Measurements from ENCODE around the gene KCTD5. TPM values are rescaled to one million over a fixed set of nuclear protein-coding genes. Genes with fewer than 3 reads are reported as not detected.

Gene KCTD5, protein sequence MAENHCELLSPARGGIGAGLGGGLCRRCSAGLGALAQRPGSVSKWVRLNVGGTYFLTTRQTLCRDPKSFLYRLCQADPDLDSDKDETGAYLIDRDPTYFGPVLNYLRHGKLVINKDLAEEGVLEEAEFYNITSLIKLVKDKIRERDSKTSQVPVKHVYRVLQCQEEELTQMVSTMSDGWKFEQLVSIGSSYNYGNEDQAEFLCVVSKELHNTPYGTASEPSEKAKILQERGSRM
- total RNA-seq = 86.3 and 87.8 TPM in 2 replicates

DNA sequence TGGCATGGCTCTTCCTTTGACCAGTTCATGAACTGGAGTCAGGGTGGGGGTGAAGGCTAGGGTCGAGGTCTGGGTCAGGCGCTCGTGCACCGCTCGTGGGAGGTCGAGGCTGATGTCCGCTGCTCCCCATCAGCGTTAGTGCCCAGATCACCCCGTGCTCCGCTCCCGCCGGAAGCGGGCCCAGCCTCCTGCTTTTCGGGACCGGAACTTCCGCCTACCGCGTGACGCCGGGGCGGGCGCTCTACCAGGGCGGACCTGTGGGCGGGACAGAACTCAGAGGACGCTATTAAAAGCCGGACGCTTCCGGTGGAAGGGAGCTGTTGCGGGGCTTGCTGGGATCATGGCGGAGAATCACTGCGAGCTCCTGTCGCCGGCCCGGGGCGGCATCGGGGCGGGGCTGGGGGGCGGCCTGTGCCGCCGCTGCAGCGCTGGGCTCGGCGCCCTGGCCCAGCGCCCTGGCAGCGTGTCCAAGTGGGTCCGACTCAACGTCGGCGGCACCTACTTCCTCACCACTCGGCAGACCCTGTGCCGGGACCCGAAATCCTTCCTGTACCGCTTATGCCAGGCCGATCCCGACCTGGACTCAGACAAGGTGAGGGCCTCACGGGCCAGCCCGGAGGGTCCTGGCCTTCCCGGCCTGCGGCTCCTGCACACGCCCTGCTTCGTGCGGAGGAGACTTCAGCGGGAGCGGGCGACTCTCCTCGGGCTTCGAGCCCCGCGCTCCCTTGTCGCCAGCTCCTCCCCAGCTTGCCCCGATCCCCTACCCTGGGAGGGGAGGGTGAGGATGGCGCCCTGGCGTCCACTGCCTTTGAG, at the start of gene KCTD5:
Gene KCTD5, plus strand, starts transcription at position 315 of the 813 bp plus-strand sequence. Its CDS starts 26 bp downstream, at position 341.

DNA sequence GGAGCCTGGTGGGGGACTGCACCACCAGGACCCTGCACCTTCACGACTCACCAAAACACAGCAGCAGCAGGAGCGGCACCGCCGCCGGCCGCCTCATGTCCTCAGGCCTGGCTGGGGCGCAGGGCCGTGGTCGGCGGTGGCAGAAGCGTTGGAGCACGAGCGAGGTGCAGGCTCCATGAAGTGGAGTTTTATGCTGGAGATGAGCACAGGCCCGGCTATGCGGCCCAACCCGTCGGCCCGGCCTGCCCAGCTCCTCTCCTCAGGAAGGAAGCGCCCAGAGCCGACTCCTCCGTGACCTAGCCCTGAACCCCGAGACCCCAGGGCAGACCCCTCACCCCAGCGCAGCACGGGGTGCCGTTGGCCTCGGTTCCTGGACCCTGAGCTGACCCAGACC, 37.7 kb downstream of the KCTD5 start, which contains the start of gene PRSS27:
Gene PRSS27, minus strand, starts transcription at position 161 of the 394 bp plus-strand sequence. Its CDS starts 64 bp downstream, at position 97.

DNA sequence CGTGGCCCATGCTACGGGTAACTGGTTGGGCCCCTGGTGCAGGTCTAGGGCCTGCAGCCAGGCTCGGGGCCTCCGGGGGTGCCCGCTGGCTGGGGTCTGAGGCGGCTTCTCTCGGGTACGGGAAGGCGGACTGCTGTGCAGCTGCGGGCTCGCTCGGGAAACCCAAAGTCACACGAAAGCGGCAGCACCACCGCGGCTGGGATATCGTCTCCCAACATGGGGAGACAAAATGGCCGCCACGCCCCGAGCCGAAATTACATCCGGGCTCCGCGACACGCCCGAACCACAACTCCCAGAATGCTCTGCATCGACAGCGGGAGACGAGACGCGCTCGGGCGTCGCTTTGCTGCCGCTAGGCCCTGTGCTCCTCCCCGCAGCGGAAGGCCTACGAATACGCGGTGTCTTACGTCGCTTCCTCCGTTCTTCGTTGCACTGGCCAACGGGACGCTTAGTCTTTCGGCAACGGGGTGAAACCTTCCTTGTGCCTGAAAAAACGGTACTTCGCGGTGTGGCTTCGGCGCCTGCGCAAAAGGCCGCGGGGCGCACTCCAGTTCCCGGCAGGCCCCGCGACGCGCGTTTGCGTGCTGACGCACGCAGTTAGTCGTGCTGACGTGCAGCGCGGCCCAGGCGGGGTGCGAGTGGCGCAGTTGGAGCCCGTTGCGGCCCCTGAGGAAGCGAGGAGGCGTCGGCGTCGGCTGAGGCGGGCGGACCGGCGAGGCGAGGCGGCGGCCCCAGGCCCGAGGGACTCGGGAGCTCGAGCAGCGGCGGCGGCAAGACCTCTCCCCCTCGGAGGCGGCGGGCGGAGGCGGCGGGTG, 69.9 kb downstream of the KCTD5 start, which contains the start of gene SRRM2:
Gene SRRM2, plus strand, starts transcription at position 604 of the 815 bp plus-strand sequence. CDS start 3,727 bp downstream, outside the sequence.

Other genes starting within 250 kb of the KCTD5 start
- 5.3 and 39.9 TPM in 2 replicates for gene TEDC2, start 222.4 kb upstream of the KCTD5 start, total RNA-seq
- gene NTN3, start 211.2 kb upstream of the KCTD5 start, total RNA-seq = 0.16 and 3.4 TPM in 2 replicates
- 9.8 and 10.5 TPM in 2 replicates for gene TBC1D24, start 207.4 kb upstream of the KCTD5 start, total RNA-seq
- gene ATP6V0C, start 168.6 kb upstream of the KCTD5 start, total RNA-seq = 61.9 and 90.8 TPM in 2 replicates
- 45.9 and 46.0 TPM in 2 replicates for gene AMDHD2, start 162.2 kb upstream of the KCTD5 start, total RNA-seq
- not detected in 2 replicates for gene CEMP1, start 151.1 kb upstream of the KCTD5 start, total RNA-seq
- gene PDPK1, start 144.5 kb upstream of the KCTD5 start, total RNA-seq = 16.6 and 18.9 TPM in 2 replicates
- gene PRSS27, start 37.7 kb downstream of the KCTD5 start, total RNA-seq = 1.3 and 2.0 TPM in 2 replicates
- 141 and 191 TPM in 2 replicates for gene SRRM2, start 70.1 kb downstream of the KCTD5 start, total RNA-seq
- 364 and 485 TPM in 2 replicates for gene ELOB, start 94.8 kb downstream of the KCTD5 start, total RNA-seq
- not detected in 2 replicates for gene PRSS33, start 105.0 kb downstream of the KCTD5 start, total RNA-seq
- not detected in 2 replicates for gene PRSS41, start 115.9 kb downstream of the KCTD5 start, total RNA-seq
- gene PRSS21, start 134.7 kb downstream of the KCTD5 start, total RNA-seq = 0.25 and 1.6 TPM in 2 replicates
- gene ZG16B, start 147.8 kb downstream of the KCTD5 start, total RNA-seq = 1.1 and 1.3 TPM in 2 replicates
- gene PRSS22, start 175.6 kb downstream of the KCTD5 start, total RNA-seq = 1.1 TPM in 1 of 2 replicates, not detected in the other
- gene FLYWCH2, start 200.7 kb downstream of the KCTD5 start, total RNA-seq = 73.0 and 87.7 TPM in 2 replicates
- 46.4 and 54.1 TPM in 2 replicates for gene FLYWCH1, start 229.4 kb downstream of the KCTD5 start, total RNA-seq

Data from mesangial cell (primary cell).